Putamen (tissue), 1 donor: ENCODE data around the gene RSAD2.
"Not testable (repeated sequence)": the region's sequence is repeated elsewhere in the genome, so short reads cannot be mapped to it uniquely, and the experiment has no call there.

Source experiments
- DNase-seq: peaks from one replicate; pipeline ENCODE4 v3.0.0-alpha.2; 2016; ENCODE audit warnings: low spot score

RSAD2 gene

GRCh38 chr2:6864923-6865345, 12.6 kb upstream of the RSAD2 start:
- no peak for DNase-seq

- DNase-seq: no peak
Observed at GRCh38 chr2:6865346-6866274, 12.0 kb upstream of the RSAD2 start, which contains the start of gene CMPK2. Gene CMPK2, minus strand, starts transcription at chr2:6865907. Its CDS starts 211 bp downstream, at chr2:6865696.

GRCh38 chr2:6866275-6866671, 11.3 kb upstream of the RSAD2 start:
- DNase-seq: no peak

- DNase-seq: no peak
Observed at GRCh38 chr2:6866982-6867381, 10.6 kb upstream of the RSAD2 start.

- no peak for DNase-seq
Observed at GRCh38 chr2:6872394-6872793, 5.2 kb upstream of the RSAD2 start.

GRCh38 chr2:6874032-6874431, 3.5 kb upstream of the RSAD2 start:
- no peak for DNase-seq

- no peak for DNase-seq
Observed at GRCh38 chr2:6876309-6876708, 1.3 kb upstream of the RSAD2 start.

GRCh38 chr2:6878549-6878948, 972 bp downstream of the RSAD2 start:
- DNase-seq: no peak

GRCh38 chr2:6879011-6879410, 1.4 kb downstream of the RSAD2 start:
- DNase-seq: no peak

- no peak for DNase-seq
Observed at GRCh38 chr2:6880200-6880733, 2.7 kb downstream of the RSAD2 start.

GRCh38 chr2:6881046-6881445, 3.5 kb downstream of the RSAD2 start:
- no peak for DNase-seq

- no peak for DNase-seq
Observed at GRCh38 chr2:6881516-6881915, 3.9 kb downstream of the RSAD2 start.

- no peak for DNase-seq
Observed at GRCh38 chr2:6883448-6884122, 6.0 kb downstream of the RSAD2 start.

- DNase-seq: no peak
Observed at GRCh38 chr2:6885551-6885950, 8.0 kb downstream of the RSAD2 start.

GRCh38 chr2:6885968-6886367, 8.4 kb downstream of the RSAD2 start:
- DNase-seq: no peak

- no peak for DNase-seq
Observed at GRCh38 chr2:6887751-6888192, 10.2 kb downstream of the RSAD2 start.

- DNase-seq: no peak
Observed at GRCh38 chr2:6888724-6889123, 11.1 kb downstream of the RSAD2 start.

GRCh38 chr2:6893876-6894482, 16.4 kb downstream of the RSAD2 start:
- DNase-seq: no peak

- no peak for DNase-seq
Observed at GRCh38 chr2:6896930-6897759, 19.6 kb downstream of the RSAD2 start.

GRCh38 chr2:6902581-6902980, 25.0 kb downstream of the RSAD2 start:
- DNase-seq: not testable (repeated sequence)

GRCh38 chr2:6905668-6906067, 28.1 kb downstream of the RSAD2 start:
- no peak for DNase-seq
